Activated CD4-positive, alpha-beta T cell treated with anti-CD3 and anti-CD28 coated beads for 1 hour (primary cell): ENCODE data around the gene KIAA1210.

Source experiments
- DNase-seq: peaks from one replicate; pipeline ENCODE4 v3.0.0-alpha.2; 2020

Gene KIAA1210

GRCh38 chrX:119127650-119128049 is at the start of gene KIAA1210:
TSS of gene KIAA1210 (minus strand) at chrX:119127812. CDS start at chrX:119123642, 4,170 bp downstream.
- no peak for DNase-seq

GRCh38 chrX:119177278-119177677 is 49.7 kb upstream of the KIAA1210 start:
- DNase-seq, result no peak

GRCh38 chrX:119174900-119175299 is 47.3 kb upstream of the KIAA1210 start:
- no peak for DNase-seq

GRCh38 chrX:119168104-119168503 is 40.5 kb upstream of the KIAA1210 start:
- DNase-seq, result no peak

- DNase-seq, result no peak
Observed at GRCh38 chrX:119158226-119158625, 30.6 kb upstream of the KIAA1210 start.

DNA sequence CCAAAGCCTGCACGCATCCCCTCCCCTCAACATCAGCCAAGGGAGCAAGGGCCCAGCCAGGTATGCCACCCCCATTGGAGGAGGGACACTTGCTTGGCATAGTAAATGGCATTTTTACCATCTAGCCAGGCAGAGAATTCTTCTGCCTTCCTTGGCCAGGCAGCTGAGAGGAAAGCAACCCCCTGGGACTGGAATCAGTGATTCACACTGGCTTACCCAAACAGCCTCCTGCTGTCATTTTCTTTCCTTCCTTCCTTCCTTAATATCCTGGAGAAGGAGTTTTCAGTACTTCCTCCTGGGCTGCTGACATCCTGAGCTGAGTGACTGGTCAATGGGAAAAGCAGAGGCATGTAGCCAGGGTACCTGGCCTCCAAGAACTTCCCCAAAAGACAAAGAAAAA is 28.6 kb upstream of the KIAA1210 start:
- no peak for DNase-seq

DNA sequence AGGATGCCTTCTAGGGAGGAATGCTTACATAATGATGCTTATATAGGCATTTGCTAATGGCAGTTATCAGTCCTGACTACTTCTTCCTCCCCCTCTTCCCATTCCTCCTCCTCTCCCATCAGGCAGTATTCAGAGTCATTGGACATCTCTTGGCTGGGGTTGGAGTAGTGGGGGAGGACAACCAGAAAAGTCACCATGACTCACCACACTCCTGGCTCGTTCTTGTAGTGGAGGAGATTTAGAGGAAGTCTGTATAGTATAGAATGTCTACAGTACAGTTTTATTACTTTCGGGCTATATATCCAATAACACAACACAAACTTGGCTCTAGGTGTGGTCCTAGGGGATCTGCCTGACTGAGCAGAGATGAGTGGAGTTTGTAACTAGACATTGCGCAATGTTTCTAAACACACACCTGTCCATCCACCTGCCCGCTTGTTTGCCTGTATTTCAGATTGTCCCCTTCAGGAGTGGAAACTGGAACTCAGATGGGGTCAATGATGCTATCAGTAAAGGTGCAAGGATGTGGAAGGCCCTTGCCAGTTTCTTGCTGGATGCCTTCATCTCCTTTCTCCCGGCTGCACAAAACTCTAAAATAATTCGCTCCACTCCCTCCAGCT is 27.9 kb upstream of the KIAA1210 start:
- no peak for DNase-seq

DNA sequence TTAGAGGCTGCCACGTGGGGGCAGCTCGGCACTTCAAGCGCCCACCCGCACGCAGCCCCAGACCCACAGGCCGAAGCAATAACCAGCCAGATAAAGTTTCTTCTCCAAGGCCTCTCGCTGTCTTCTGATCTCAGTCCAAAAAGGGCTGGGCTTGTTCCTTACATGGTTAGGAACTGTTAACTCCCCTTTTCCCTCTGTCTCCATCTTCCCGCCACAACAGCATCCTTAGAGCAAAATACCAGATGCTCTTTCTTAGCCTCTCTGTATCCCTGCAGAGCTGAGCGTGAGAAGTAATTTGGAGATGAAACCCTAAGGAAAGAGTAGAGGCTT is 23.4 kb upstream of the KIAA1210 start:
- DNase-seq, result no peak

GRCh38 chrX:119150163-119151050 is 22.8 kb upstream of the KIAA1210 start:
- no peak for DNase-seq

DNA sequence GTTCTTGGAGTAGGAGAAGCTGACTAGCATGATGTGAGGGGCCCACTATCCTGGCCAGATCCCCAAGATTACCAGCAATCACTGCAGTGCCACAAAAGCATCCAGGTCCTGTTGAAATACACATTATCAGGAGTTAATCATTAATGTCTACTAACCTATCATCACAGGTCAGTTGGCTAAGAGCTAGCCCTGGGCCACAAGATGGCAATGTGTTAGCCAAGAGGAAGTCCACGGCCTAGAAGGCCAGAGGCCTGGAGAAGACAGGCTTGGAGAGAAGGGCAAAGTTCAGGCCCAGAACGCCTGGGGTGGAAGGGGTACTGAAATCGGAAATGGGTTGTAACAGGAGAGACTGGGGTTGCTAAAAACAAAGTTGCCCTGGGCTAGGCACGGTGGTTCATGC is 19.9 kb upstream of the KIAA1210 start:
- DNase-seq, result no peak

- no peak for DNase-seq
Observed at GRCh38 chrX:119145241-119145653, 17.6 kb upstream of the KIAA1210 start.

- no peak for DNase-seq
Observed at GRCh38 chrX:119134466-119134865, 6.9 kb upstream of the KIAA1210 start.

DNA sequence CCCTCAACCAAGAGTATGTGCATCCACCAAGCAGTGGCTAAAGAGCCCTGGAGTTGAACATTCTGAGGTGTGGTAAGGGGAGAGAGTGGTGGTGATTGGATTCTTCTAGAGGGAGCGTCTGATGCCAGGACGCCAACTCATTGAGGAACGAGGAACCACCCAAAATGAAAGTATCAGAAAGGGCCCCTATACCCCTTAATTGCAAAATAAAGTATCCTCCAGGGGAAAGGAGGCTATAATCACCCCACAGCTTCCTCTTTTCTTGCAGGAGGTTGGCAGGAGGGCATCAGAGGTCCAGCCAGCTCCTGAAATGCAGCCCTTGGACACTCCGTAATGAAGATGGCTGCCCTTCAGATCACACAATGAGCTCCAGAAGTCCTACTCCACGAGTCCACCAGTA is 5.3 kb upstream of the KIAA1210 start:
- DNase-seq, result no peak

DNA sequence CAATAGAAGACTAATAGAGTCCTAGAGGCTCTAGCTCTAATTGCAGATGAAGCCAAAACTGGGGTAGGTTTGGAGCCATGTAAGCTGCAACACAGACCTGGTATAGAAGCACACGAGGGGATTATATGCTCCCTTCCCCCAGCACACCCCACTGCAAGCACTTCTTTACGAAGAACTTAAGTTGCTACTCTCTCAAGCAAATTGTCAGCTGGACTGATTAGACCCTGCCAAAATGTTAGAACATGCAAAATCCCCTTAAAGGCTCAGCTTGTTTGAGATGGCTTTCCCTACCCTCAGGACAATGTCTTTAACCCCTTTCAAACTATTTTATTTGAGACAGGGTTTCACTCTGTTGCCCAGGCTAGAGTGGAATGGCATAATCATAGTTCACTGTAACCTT is 4.7 kb upstream of the KIAA1210 start:
- DNase-seq, result no peak

DNA sequence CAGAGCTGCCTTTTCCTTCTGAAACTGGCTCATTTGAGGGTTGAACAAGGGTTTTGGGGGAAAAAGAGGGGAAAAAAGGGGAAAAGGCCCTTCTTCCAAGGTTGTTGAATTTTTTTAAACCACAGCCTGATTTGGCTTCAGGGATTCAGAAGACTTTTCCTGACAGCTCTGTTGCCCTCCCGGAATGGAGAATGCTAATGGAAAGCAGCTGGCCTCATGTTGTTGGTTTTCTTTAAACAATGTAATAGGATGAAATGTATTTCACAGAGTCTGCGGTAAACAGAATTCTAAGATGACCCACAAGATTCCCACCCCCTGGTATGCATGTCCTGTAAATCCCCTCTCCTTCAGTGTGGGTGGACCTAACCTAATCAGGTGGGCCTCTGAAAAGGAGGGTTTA is 3.3 kb upstream of the KIAA1210 start:
- DNase-seq, result no peak

DNA sequence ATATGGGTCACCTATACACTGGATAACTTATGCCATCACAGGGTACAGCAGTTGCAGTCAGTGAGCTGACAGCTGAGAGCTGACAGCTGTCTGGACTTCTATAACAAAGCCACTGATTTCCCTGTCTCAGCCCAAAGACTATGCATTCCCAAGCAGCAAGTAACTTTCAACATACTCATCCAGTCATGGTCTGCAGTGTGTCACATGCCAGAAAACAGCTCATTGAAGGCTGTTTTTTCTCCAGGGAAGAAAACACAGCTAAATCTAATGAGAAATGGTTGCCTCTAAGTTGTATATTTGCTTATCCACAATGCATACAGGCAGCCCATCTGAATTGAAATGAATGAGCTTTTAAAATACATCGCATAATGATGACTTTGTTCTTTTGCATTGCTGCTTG is 6.3 kb downstream of the KIAA1210 start:
- no peak for DNase-seq

DNA sequence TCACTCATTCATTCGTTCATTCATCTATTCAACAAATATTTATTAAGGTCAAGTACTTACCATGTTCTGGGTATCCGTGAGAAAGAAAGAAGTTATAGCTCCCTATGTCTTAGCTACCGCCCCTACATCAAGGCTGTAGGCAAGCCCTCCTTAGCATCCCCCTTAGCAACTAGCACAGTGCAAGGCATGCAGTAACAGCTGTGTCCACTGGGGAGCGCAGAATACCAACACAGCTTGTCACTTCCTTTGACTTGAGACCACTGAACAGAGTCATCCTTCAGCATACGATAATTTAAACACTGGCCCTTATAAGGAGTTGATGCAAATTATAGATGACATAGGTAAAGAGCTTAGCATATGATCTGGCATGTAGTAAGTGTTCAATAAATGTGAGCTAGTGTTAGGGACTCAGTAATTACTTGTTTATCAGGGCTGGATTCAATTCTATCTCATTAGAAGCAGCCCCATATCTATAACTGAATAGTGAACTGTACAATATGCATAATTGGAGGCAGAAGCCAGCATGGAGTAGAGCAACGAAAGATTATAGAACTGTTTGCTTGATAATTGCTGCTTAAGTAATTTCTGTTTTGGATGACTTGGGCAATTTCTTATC is 8.7 kb downstream of the KIAA1210 start:
- DNase-seq, result peak; percentile 15

DNA sequence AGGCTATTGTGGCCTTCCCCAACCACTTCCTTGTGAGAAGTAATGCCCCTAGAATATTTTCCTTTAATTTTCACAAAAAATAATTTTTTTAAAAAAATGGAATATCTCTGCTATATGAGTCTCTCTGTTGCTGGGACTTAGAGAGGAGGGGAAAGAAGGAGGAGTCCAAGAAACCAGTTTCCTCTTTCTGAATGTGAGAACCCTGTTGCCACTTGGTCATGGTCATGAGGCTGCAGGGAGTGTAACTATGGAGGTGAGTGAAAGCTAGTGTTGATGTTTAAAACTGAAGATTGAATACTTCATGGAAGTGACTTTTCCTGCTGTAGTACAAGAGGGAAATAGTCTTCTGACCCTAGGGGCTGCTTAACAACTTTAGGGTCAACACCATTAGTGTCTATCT is 20.4 kb downstream of the KIAA1210 start:
- no peak for DNase-seq

DNA sequence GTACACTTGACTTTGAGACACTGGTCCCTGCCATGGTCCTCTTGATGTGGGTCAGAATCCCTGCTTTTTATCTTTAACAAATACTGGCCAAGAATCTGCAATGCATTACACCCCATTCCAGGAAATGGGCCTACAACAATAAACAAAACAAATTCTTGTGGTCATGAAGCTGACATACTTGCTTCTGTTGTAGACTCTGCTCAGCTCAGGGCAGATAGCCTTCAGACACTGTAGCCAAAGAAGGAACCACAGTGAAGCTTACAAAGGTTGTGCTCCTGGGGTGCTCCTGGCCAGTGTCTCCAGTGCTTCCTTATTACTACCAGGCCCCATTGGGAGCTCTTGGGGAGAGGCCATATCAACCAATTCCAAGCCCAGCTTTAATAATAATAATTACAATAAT is 21.8 kb downstream of the KIAA1210 start:
- no peak for DNase-seq

DNA sequence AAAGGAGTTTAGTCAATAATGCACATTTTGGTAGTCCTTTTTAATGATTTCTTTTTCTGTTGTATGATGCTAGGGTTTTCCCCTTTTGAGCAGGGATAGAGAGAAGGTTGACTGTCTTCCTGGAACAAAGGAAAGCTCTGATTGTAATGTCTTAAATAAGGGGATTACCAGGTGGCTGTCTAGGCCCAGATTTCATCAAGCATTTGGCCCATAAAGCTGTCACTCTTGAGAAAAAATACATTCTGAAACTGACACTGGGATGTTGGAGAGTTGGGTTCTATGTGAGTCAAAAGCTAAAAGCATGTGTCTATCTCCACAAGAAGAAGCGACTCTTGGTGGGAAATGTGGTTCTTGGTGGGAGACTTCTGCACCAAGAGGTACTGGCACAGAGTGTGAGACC is 26.4 kb downstream of the KIAA1210 start:
- no peak for DNase-seq

DNA sequence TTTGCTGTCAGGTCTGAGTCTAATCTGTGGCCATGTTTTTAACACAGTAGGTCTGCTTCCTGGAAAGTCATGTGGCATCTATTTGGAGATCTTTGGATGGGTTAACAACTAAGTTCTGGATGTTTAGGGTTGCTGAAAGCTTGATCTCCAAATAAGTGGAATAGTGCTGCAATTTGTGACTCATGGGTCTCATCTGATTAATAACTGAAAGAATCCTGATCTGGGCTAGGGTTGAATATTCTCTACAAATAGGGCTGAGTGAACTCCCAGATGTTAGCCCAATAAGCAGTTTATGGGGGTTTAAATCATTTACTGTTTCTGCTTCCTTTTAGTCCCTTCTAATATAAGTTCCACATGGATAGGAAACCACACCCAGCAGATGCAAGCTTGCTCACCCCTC is 31.7 kb downstream of the KIAA1210 start:
- no peak for DNase-seq

GRCh38 chrX:119094819-119095218 is 32.8 kb downstream of the KIAA1210 start:
- DNase-seq, result no peak

- DNase-seq, result no peak
Observed at GRCh38 chrX:119093991-119094735, 33.4 kb downstream of the KIAA1210 start.
